GM12878 (cell line): Measurements from ENCODE around the gene CHID1. TPM values are rescaled to one million over a fixed set of nuclear protein-coding genes. Genes with fewer than 3 reads are reported as not detected.

Experiments used
- ATAC-seq: fragments of 200-7000 bp; cut with Tn5 transposase; 3 replicates; pipeline ENCODE4 v1.9.1; 2020; ENCODE audit warnings: mild to moderate bottlenecking, moderate library complexity
- BruUV-seq: library from RNA; stranded (reverse); fragments of 400-500 nt; replicated peaks from 2 replicates; lab custom pipeline; 2021; lab: Mats Ljungman, UMichigan
- CTCF ChIA-PET: fragments of 300-600 bp; sonication (Branson Sonifier 250); formaldehyde crosslinking; extraction: SDS; loops from one replicate; lab custom pipeline; 2021; ENCODE audit warnings: inconsistent platforms; lab: Yijun Ruan, JAX
- POLR2A ChIA-PET: fragments of 350-600 bp; formaldehyde crosslinking; extraction: SDS; loops from one replicate; lab custom pipeline; 2021; ENCODE audit warnings: inconsistent platforms; lab: Charles Lee
- RAD21 ChIA-PET: fragments of 300-600 bp; sonication (Branson Sonifier 250); formaldehyde crosslinking; loops from one replicate; lab custom pipeline; 2023; ENCODE audit warnings: antibody characterized with exemption; ENCODE audit not compliant: unreplicated experiment; lab: Charles Lee
- SMC1A ChIA-PET: fragments of 300-600 bp; sonication (Branson Sonifier 250); formaldehyde crosslinking; loops from one replicate; lab custom pipeline; 2023; ENCODE audit not compliant: unreplicated experiment, uncharacterized antibody; lab: Charles Lee
- DNase-seq: peaks from one replicate; pipeline ENCODE4 v3.0.0-alpha.2; 2011; ENCODE audit warnings: low read depth, low spot score
- FAIRE-seq: peaks from 3 replicates; lab custom pipeline; 2011; peaks lifted over from hg19 to GRCh38; lab: Jason Lieb, UNC
- H2AFZ ChIP-seq: 2 replicates; pipeline ENCODE4 v1.6.0; 2011; ENCODE audit warnings: low read depth, low read length, control low read depth; ENCODE audit not compliant: control insufficient read depth
- H3K27ac ChIP-seq: 2 replicates; pipeline ENCODE4 v1.5.1; 2011; ENCODE audit warnings: control low read depth; ENCODE audit not compliant: control insufficient read depth, insufficient read depth
- H3K27me3 ChIP-seq, 2 experiments: replicated peaks in 1 of 2; 2 replicates each; pipeline versions ENCODE4 v1.6.0 to v1.6.1; 2011; ENCODE audit warnings: low read length in 1 of 2; ENCODE audit not compliant: control insufficient read depth in 2 of 2, insufficient read depth in 2 of 2
- H3K36me3 ChIP-seq, 2 experiments: 2 replicates each; pipeline ENCODE4 v1.5.1; 2011; ENCODE audit warnings: low read length in 1 of 2; ENCODE audit not compliant: control insufficient read depth in 2 of 2, insufficient read depth in 2 of 2
- H3K4me1 ChIP-seq: 2 replicates; pipeline ENCODE4 v1.6.1; 2011; ENCODE audit warnings: mild to moderate bottlenecking, low read length, moderate library complexity, mixed read lengths; ENCODE audit not compliant: control insufficient read depth, insufficient read depth
- H3K4me2 ChIP-seq: 2 replicates; pipeline ENCODE4 v1.6.0; 2011; ENCODE audit warnings: control low read depth; ENCODE audit not compliant: control insufficient read depth, insufficient read depth
- H3K4me3 ChIP-seq: fragments of 200-600 bp; sonication (generic); 2 replicates; pipeline ENCODE4 v1.5.1; 2016
- H3K79me2 ChIP-seq: 2 replicates; pipeline ENCODE4 v1.6.0; 2011; ENCODE audit warnings: low read length; ENCODE audit not compliant: control insufficient read depth, insufficient read depth
- H3K9ac ChIP-seq: 2 replicates; pipeline ENCODE4 v1.8.0; 2011; ENCODE audit warnings: low read length, control low read depth, mixed read lengths; ENCODE audit not compliant: control insufficient read depth, insufficient read depth
- H3K9me3 ChIP-seq: replicated peaks from 3 replicates; pipeline ENCODE4 v1.5.1; 2011; ENCODE audit warnings: mild to moderate bottlenecking, low read length; ENCODE audit not compliant: control insufficient read depth, insufficient read depth
- H4K20me1 ChIP-seq: 2 replicates; pipeline ENCODE4 v1.6.0; 2011; ENCODE audit not compliant: control insufficient read depth, insufficient read depth
- CBX3 ChIP-seq: fragments of 200-600 bp; sonication (generic); IDR thresholded peaks from 2 replicates; pipeline ENCODE4 v1.6.1; 2016; ENCODE audit warnings: low read depth, borderline replicate concordance
- CTCF ChIP-seq, 3 experiments: IDR thresholded peaks in 2 of 3; conservative IDR thresholded peaks in 1 of 3; 2 replicates each; pipeline ENCODE4 v1.5.1; 2011; ENCODE audit warnings: low read depth in 3 of 3, low read length in 3 of 3, mild to moderate bottlenecking in 3 of 3, control low read depth in 2 of 3, moderate library complexity in 2 of 3, inconsistent platforms in 1 of 3, mixed read lengths in 1 of 3; ENCODE audit not compliant: control insufficient read depth in 2 of 3, insufficient read depth in 1 of 3; ENCODE audit errors: extremely low read depth in 1 of 3
- IRF4 ChIP-seq: IDR thresholded peaks from 2 replicates; pipeline ENCODE4 v1.6.1; 2011; ENCODE audit warnings: low read depth, low read length
- JUND ChIP-seq: IDR thresholded peaks from 2 replicates; pipeline ENCODE4 v1.6.1; 2012; ENCODE audit warnings: low read depth, mild to moderate bottlenecking, low read length, improper control_type of control experiment, moderate library complexity
- NFIC ChIP-seq: IDR thresholded peaks from 2 replicates; pipeline ENCODE4 v1.6.1; 2012; ENCODE audit warnings: low read depth, mild to moderate bottlenecking, inconsistent platforms, low read length, moderate library complexity
- NFYA ChIP-seq: IDR thresholded peaks from 2 replicates; pipeline ENCODE4 v1.6.1; 2011; ENCODE audit warnings: low read depth, mild to moderate bottlenecking, low read length, improper control_type of control experiment, borderline replicate concordance
- SMC3 ChIP-seq: IDR thresholded peaks from 2 replicates; pipeline ENCODE4 v1.6.1; 2011; ENCODE audit warnings: low read length, improper control_type of control experiment, borderline replicate concordance
- SPI1 ChIP-seq: IDR thresholded peaks from 2 replicates; pipeline ENCODE4 v1.6.1; 2011; ENCODE audit warnings: low read depth, mild to moderate bottlenecking, low read length, moderate library complexity, borderline replicate concordance; ENCODE audit not compliant: insufficient read depth
- USF2 ChIP-seq: IDR thresholded peaks from 2 replicates; pipeline ENCODE4 v1.6.1; 2011; ENCODE audit warnings: low read depth, low read length, improper control_type of control experiment, borderline replicate concordance
- WGBS: methylation state at CpG from one replicate; pipeline ENCODE4 v1.1.6; 2016; ENCODE audit warnings: low lambda C conversion rate; ENCODE audit not compliant: insufficient replicate concordance, insufficient coverage; ENCODE audit errors: missing lambda C conversion rate; 5-methylcytosine and 5-hydroxymethylcytosine counted together
- in situ Hi-C: fragments of 300-500 bp; cut with MboI; formaldehyde crosslinking; loops from 9 replicates; pipeline ENCODE4 v1.14.3; 2018; ENCODE audit warnings: mixed read lengths
- intact Hi-C: fragments of 100-400 bp; cut with micrococcal nuclease; formaldehyde crosslinking; loops from one replicate; pipeline ENCODE4 v1.14.2; 2022; ENCODE audit not compliant: unreplicated experiment
- polyA plus RNA-seq, 11 experiments: library from polyadenylated mRNA; depleted of rRNA in 4 of 11; unstranded in 6 of 11; stranded (reverse) in 5 of 11; fragments of >200 nt; fragmentation: Nextera tagmentation in 4 of 11; fragmentation: Illumina TruSeq in 1 of 11; extraction: Ambion mirVana in 4 of 11; extraction: Trizol in 1 of 11; gene quantifications; 1 replicate in 1 of 11; 2 replicates in 10 of 11; pipeline versions ENCODE4 v1.2.1 to v1.2.3, GENCODE V29; 2011 to 2016; ENCODE audit warnings: inconsistent platforms in 2 of 11, missing spikeins in 2 of 11, low read depth in 1 of 11
- total RNA-seq, 4 experiments: library from RNA; depleted of rRNA in 3 of 4; stranded (reverse); fragments of >200 nt in 3 of 4; fragmentation: Illumina TruSeq in 1 of 4; extraction: Trizol in 1 of 4; gene quantifications; 2 replicates each; pipeline versions ENCODE4 v1.2.1 to v1.2.3, GENCODE V29; 2013 to 2021
- TF ChIP-seq, protein P1 (sequence below): fragments of 450-650 bp; IDR thresholded peaks from 2 replicates; pipeline ENCODE4 v1.6.1; 2016; ENCODE audit warnings: mild to moderate bottlenecking

Gene CHID1
- total and polyA plus RNA-seq, 10 of the 15 experiments (the other 5 are each of a cell fraction or from before 2014, with no cell fraction given) = 4.8 to 75.2 (median 30.1) TPM

DNA sequence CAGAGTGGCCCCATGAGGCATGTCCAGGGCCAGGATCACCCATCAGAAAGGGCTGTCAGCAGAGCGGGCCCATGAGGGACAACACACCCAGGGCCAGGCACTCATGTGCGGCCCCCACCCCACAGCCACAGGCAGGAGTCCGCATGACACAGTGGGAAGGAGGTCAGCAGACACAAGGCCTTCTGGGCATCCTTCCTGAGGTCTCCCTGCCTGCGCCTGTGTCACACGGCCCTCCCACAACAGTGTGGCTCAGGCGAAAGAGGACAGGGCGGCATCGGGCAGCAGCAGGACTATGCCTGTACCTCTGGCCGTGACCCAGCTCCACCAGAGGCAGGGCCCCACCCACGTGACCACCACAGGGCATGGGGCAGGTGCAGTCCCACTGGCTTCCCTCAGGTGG is 27.1 kb downstream of the CHID1 start:
- no peak overlapping the region for H3K27ac ChIP-seq
- 72% methylated on average over 10 of the region's 10 CpGs for WGBS
- H3K9ac ChIP-seq = no peak overlapping the region
- H3K27me3 ChIP-seq = no peaks in the 10 kb centered on the region
- DNase-seq = no peak
- no peak for ATAC-seq
- SMC1A ChIA-PET = no interaction called here
- no peak overlapping the region for H3K4me3 ChIP-seq
- no TSS peak for BruUV-seq
- no peaks in the 10 kb centered on the region for H4K20me1 ChIP-seq
- POLR2A ChIA-PET = no interaction called here
- no peak overlapping the region for H2AFZ ChIP-seq
- RAD21 ChIA-PET = no interaction called here
- TF ChIP-seq SPI1 (no peak), IRF4 (no peak), USF2 (no peak), CBX3 (no peak), NFYA (no peak), CTCF (IDR thresholded peaks at IDR 0.05 in 2 of 3, conservative IDR thresholded peaks at IDR 0.05 in 1 of 3; ENCODE audit: control insufficient read depth in 2 of 3, extremely low read depth in 1 of 3, insufficient read depth in 1 of 3, low read depth in 3 of 3, low read length in 3 of 3) (no peak), SMC3 (no peak), JUND (no peak), NFIC (no peak)
- TF ChIP-seq, protein P1, sequence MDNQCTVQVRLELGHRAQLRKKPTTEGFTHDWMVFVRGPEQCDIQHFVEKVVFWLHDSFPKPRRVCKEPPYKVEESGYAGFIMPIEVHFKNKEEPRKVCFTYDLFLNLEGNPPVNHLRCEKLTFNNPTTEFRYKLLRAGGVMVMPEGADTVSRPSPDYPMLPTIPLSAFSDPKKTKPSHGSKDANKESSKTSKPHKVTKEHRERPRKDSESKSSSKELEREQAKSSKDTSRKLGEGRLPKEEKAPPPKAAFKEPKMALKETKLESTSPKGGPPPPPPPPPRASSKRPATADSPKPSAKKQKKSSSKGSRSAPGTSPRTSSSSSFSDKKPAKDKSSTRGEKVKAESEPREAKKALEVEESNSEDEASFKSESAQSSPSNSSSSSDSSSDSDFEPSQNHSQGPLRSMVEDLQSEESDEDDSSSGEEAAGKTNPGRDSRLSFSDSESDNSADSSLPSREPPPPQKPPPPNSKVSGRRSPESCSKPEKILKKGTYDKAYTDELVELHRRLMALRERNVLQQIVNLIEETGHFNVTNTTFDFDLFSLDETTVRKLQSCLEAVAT = no peak
- TF ChIP-seq, all 136 proteins: peak for 0
- intact Hi-C loops (no loop called here), in situ Hi-C loops (no loop called here)
- Histone ChIP-seq H3K4me2 (no peak overlapping the region), H3K4me1 (no peaks in the 10 kb centered on the region), H3K79me2 (no peaks in the 10 kb centered on the region), H3K9me3 (no peaks in the 10 kb centered on the region), H3K36me3 (peaks cover 0 to 7% of the 10 kb centered on the region in 2 experiments; a peak in 3 of 4 replicates)
- CTCF ChIA-PET = no interaction called here
- FAIRE-seq = no peak
